ENCODE results near the gene SNAP25.

Gene SNAP25

GRCh38 chr20:10332656-10333415 lies 114.2 kb downstream of the SNAP25 start:
- DNase-seq (ENCODE audit: low spot score): no peak

- no peak for DNase-seq (ENCODE audit: low spot score)
Observed at GRCh38 chr20:10336959-10337729, 118.5 kb downstream of the SNAP25 start.

GRCh38 chr20:10338426-10339180 lies 120.0 kb downstream of the SNAP25 start:
- no peak for DNase-seq (ENCODE audit: low spot score)

- no peak for DNase-seq (ENCODE audit: low spot score)
Observed at GRCh38 chr20:10339609-10340008, 121.0 kb downstream of the SNAP25 start.

- no peak for DNase-seq (ENCODE audit: low spot score)
Observed at GRCh38 chr20:10342152-10342551, 123.5 kb downstream of the SNAP25 start.

- DNase-seq (ENCODE audit: low spot score): no peak
Observed at GRCh38 chr20:10344953-10345352, 126.3 kb downstream of the SNAP25 start.

- no peak for DNase-seq (ENCODE audit: low spot score)
Observed at GRCh38 chr20:10347086-10347880, 128.7 kb downstream of the SNAP25 start.

- no peak for DNase-seq (ENCODE audit: low spot score)
Observed at GRCh38 chr20:10349118-10349517, 130.5 kb downstream of the SNAP25 start.

- no peak for DNase-seq (ENCODE audit: low spot score)
Observed at GRCh38 chr20:10350188-10350842, 131.7 kb downstream of the SNAP25 start.

GRCh38 chr20:10352934-10353824 lies 134.5 kb downstream of the SNAP25 start:
- no peak for DNase-seq (ENCODE audit: low spot score)

GRCh38 chr20:10356628-10357027 lies 138.0 kb downstream of the SNAP25 start:
- no peak for DNase-seq (ENCODE audit: low spot score)
